ENCODE results near the gene KIRREL3. TPM values are rescaled to one million over a fixed set of nuclear protein-coding genes. Genes with fewer than 3 reads are reported as not detected.

The KIRREL3 gene
- total RNA-seq, 1 donor from 2014 or later, result 26.5 TPM

- FAIRE-seq (no peak), DNase-seq (ENCODE audit: low spot score in 2 of 2) (no peak)
Observed at GRCh38 chr11:126465573-126466188, 534.9 kb downstream of the KIRREL3 start.

GRCh38 chr11:126464796-126465195, 535.8 kb downstream of the KIRREL3 start:
- FAIRE-seq (no peak), DNase-seq (ENCODE audit: low spot score in 2 of 2) (no peak)

DNA sequence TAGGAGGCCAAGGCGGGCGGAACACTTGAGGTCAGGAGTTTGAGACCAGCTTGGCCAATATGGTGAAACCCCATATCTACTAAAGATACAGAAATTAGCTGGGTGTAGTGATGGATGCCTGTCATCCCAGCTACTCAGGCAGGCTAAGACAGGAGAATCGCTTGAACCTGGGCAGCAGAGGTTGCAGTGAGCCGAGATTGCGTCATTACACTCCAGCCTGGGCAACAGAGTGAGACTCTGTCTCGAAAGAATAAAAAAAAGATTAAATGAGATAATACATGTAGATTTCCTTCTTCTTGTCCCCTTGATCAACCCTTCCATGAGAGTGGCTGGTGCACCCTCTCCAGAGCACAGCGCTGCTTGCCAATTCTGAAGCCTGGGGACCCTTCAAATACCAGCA, 538.1 kb downstream of the KIRREL3 start:
- no peak for FAIRE-seq
- no peak for DNase-seq (ENCODE audit: low spot score in 2 of 2)

GRCh38 chr11:126461996-126462395, 538.6 kb downstream of the KIRREL3 start:
- no peak for FAIRE-seq
- no peak for DNase-seq (ENCODE audit: low spot score in 2 of 2)

DNA sequence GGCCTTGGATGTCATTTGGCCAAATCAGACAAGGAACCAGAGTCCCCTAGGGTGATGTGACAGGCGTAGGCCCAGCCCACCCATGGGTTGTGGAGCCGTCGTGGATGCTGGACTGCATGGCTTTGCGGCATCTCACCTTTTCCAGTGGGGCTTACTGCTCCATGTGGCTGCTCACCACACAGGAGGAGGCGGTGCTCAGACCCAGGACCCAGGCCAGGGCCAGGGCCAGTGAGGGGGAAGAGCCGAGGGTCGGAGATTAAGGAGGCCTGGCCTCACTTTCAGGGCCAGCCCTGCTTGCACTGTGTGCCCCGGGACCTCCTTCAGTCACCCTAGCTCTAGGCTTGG, 539.5 kb downstream of the KIRREL3 start:
- FAIRE-seq, result no peak
- DNase-seq (ENCODE audit: low spot score in 2 of 2), result no peak

- FAIRE-seq (no peak), DNase-seq (ENCODE audit: low spot score in 2 of 2) (no peak)
Observed at GRCh38 chr11:126460417-126461095, 540.0 kb downstream of the KIRREL3 start.

GRCh38 chr11:126459691-126460281, 540.8 kb downstream of the KIRREL3 start:
- FAIRE-seq (no peak), DNase-seq (ENCODE audit: low spot score in 2 of 2) (peak in 1 of 2 donors; percentile 45)

- no peak for FAIRE-seq
- DNase-seq (ENCODE audit: low spot score in 2 of 2), result no peak
Observed at GRCh38 chr11:126457817-126458216, 542.8 kb downstream of the KIRREL3 start.

GRCh38 chr11:126456783-126457542, 543.6 kb downstream of the KIRREL3 start:
- no peak for DNase-seq (ENCODE audit: low spot score in 2 of 2)
- no peak for FAIRE-seq

DNA sequence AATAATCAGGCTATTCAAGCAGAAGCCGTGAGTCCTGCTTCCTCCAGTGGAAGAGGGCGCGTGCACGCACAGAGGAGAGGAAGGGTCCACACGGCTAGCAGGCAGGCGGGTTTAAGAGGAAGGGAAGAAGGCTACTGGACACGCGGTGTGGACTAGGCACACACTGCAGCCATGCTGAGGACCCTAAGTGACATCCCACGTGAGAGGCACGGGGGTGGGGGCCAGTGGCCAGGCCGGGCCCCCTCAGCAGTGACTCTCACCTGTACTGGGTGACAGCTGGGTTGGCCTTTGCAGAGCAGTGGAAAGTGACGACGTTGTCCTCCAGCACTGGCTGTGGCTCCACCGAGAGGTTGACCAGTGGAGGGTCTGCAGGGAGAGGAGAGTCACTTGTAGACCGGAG, 544.5 kb downstream of the KIRREL3 start:
- no peak for DNase-seq (ENCODE audit: low spot score in 2 of 2)

DNA sequence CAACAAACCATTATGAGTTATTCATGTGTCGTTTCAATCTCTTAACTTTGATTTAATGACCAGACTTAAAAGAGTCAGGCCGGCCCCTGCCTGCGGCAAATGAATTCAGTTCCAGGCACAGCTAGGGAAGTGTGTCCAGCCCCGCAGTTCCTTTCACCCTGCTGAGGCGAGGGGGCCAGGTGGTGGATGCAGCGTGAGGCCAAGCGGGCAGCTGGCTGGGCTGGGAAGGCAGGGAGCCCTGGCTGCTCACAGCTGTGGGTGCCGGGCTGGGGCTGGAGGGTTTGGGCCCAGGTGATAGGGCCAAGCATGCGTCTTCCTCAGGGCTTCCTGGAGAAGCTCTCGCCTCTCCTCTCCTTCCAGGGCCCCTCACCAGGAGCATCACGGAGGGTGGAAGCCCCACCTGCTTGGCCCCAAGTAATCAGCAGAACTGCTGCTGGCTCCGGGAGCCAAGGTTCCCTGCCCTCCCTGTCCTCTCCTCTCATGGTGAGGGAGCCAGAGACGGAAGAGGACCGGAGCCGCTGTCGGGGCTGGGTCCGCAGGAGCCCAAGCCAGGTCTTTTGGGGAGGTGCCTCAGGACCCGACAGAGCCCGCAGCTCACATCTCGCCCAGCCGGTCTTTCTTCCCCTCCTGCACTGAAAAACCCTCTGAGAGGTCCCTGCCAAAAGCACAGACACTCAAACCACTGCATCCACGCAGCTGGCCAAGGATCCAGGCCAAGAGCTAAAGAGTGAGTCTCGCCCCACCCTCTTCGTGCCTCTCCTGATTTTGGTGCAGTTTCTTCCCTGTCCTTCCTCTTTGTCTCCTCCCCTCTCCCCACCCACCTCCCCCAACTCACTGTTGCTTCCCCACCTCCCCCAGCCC, 548.1 kb downstream of the KIRREL3 start:
- FAIRE-seq (no peak), DNase-seq (ENCODE audit: low spot score in 2 of 2) (no peak)

More for the DNA sequence above, 544.5 kb downstream of the KIRREL3 start:
- no peak for FAIRE-seq

- DNase-seq (ENCODE audit: low spot score in 2 of 2), result no peak
- FAIRE-seq, result no peak
Observed at GRCh38 chr11:126451211-126451802, 549.3 kb downstream of the KIRREL3 start.

GRCh38 chr11:126450806-126451205, 549.8 kb downstream of the KIRREL3 start:
- no peak for FAIRE-seq
- DNase-seq (ENCODE audit: low spot score in 2 of 2), result no peak

DNA sequence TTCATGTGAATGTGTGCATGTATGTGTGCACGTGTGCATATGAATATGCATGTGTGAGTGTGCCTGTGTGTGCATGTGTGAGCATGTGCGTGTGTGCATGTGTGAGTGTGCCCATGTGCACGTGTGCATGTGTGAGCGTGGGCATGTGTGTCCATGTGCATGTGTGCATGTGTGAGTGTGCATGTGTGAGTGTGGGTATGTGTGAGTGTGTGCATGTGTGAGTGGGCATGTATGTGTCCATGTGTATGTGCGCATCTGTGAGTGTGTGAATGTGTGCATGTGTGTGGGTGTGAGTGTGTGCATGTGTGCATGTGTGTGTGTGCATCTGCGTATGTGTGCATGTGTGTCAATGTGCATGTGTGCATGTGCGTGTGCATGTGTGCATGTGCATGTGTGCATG, 550.4 kb downstream of the KIRREL3 start:
- FAIRE-seq, result no peak
- no peak for DNase-seq (ENCODE audit: low spot score in 2 of 2)

DNA sequence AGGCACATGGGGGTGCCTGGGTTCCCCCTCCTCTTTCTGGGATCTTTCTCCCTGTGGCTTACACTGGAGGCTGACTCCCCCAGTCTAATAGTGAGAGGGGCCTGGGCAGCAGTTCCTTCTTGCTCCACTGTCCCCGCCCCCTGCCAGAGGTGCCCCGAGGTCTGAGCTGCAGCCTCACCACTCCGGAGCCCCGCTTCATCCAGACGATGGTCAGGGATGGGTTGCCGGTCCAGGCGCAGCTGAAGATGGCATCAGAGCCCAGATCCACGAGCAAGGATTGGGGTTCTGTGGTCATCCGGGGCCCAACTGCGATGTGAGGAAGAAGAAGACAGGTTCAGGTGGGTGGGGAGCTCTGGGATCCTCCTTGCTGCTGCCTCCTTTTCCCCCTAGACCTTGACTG, 554.0 kb downstream of the KIRREL3 start:
- FAIRE-seq (no peak), DNase-seq (ENCODE audit: low spot score in 2 of 2) (no peak)

DNA sequence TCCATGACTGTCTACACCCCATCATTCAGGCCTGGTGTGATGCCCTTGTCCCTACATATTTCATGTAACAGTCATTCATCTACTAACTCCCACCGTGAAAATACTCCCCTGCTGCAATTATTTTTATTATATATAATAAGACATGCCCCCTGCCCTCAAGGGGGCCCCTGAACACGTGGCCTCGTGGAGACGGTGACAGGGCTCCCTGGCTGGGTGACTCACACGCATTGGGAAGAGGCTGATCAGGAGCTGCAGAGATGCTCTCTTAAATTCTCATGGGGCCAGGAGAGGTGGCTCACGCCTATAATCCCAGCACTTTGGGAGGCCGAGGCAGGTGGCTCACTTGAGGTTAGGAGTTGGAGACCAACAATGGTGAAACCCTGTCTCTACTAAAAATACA, 556.5 kb downstream of the KIRREL3 start:
- DNase-seq (ENCODE audit: low spot score in 2 of 2) (no peak), FAIRE-seq (no peak)

DNA sequence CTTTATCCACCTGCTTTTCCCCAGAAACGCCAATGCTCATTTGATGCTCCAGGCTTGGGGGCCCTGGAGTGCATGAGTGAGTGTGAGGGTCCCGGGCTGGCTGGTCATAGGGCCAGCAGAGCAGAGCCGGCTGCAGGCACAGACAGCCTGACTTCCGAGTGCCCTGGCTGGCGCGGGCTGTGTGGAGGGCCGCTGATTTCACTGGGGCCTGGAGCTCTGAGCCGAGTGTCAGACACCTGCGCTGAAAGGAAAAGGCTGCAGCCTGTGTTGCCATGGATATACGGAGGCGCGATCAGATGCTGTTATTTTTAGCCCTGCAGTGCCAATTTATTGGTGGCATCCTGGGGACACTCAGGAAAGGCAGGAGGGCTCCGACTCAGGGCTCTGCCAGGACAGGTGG, 557.5 kb downstream of the KIRREL3 start:
- FAIRE-seq (no peak), DNase-seq (ENCODE audit: low spot score in 2 of 2) (peak in 1 of 2 donors; percentile 51)

GRCh38 chr11:126440792-126441514, 559.6 kb downstream of the KIRREL3 start:
- FAIRE-seq (no peak), DNase-seq (ENCODE audit: low spot score in 2 of 2) (peak; percentile 80 to 92)

- DNase-seq (ENCODE audit: low spot score in 2 of 2), result no peak
- FAIRE-seq, result no peak
Observed at GRCh38 chr11:126440276-126440675, 560.3 kb downstream of the KIRREL3 start.
